Activated T-cell treated with anti-CD3 and anti-CD28 coated beads, Interleukin-2, amount 50 U/mL, for 4 hours (primary cell): ENCODE data around the gene NR1D1. TPM values are rescaled to one million over a fixed set of nuclear protein-coding genes. Genes with fewer than 3 reads are reported as not detected.

ENCODE experiments used
- ATAC-seq, 2 donors: fragments of 200-7000 bp; cut with Tn5 transposase; one replicate each; pipeline ENCODE4 v1.10.0; 2021
- DNase-seq: peaks from one replicate; pipeline ENCODE4 v3.0.0-alpha.2; 2020
- H3K27me3 Mint-ChIP-seq: one replicate; pipeline ENCODE4 v1.8.0; 2021; ENCODE audit warnings: low read depth, mixed read lengths
- H3K36me3 Mint-ChIP-seq: one replicate; pipeline ENCODE4 v1.8.0; 2022; ENCODE audit warnings: mixed read lengths; ENCODE audit not compliant: insufficient read depth
- H3K4me1 Mint-ChIP-seq: one replicate; pipeline ENCODE4 v1.8.0; 2021; ENCODE audit warnings: low read depth, mixed read lengths
- H3K4me3 Mint-ChIP-seq: one replicate; pipeline ENCODE4 v1.8.0; 2021; ENCODE audit warnings: mild to moderate bottlenecking, moderate library complexity, mixed read lengths
- H3K9me3 Mint-ChIP-seq: one replicate; pipeline ENCODE4 v1.8.0; 2021; ENCODE audit warnings: mixed read lengths
- total RNA-seq, 3 donors: library from RNA; stranded (reverse); gene quantifications; one replicate each; pipeline ENCODE4 v1.2.1, GENCODE V29; 2021

NR1D1 gene
- total RNA-seq, 3 donors from 2014 or later: 12.6 to 16.0 (median 13.7) TPM

- Mint-ChIP-seq H3K4me1 (peaks cover 32% of the 10 kb centered on the region), H3K9me3 (no peaks in the 10 kb centered on the region), H3K27me3 (peaks cover 10% of the 10 kb centered on the region), H3K4me3 (peak overlapping the region; percentile 85), H3K36me3 (no peaks in the 10 kb centered on the region)
- DNase-seq (no peak), ATAC-seq (no peak)
These were observed 39.3 kb downstream of the NR1D1 start for GRCh38 chr17:40060887-40061608.

- H3K9me3 Mint-ChIP-seq: no peaks in the 10 kb centered on the region
- no peaks in the 10 kb centered on the region for H3K36me3 Mint-ChIP-seq
- H3K27me3 Mint-ChIP-seq: peaks cover 10% of the 10 kb centered on the region
- DNase-seq: no peak
- no peak for ATAC-seq
- H3K4me3 Mint-ChIP-seq: no peak overlapping the region
- H3K4me1 Mint-ChIP-seq: peaks cover 23% of the 10 kb centered on the region
These were observed 40.5 kb downstream of the NR1D1 start for GRCh38 chr17:40059729-40060475.

- Mint-ChIP-seq H3K9me3 (no peaks in the 10 kb centered on the region), H3K27me3 (peaks cover 10% of the 10 kb centered on the region), H3K36me3 (peaks cover 1% of the 10 kb centered on the region), H3K4me1 (peaks cover 18% of the 10 kb centered on the region), H3K4me3 (no peak overlapping the region)
- DNase-seq (no peak), ATAC-seq (no peak)
These were observed 41.5 kb downstream of the NR1D1 start for GRCh38 chr17:40058865-40059264.

GRCh38 chr17:40058186-40058784 is 42.1 kb downstream of the NR1D1 start:
- Mint-ChIP-seq H3K9me3 (no peaks in the 10 kb centered on the region), H3K36me3 (peaks cover 1% of the 10 kb centered on the region), H3K27me3 (peaks cover 10% of the 10 kb centered on the region), H3K4me1 (peaks cover 17% of the 10 kb centered on the region), H3K4me3 (no peak overlapping the region)
- no peak for ATAC-seq
- no peak for DNase-seq

GRCh38 chr17:40056379-40057015 is 43.9 kb downstream of the NR1D1 start:
- Mint-ChIP-seq H3K9me3 (no peaks in the 10 kb centered on the region), H3K4me3 (no peak overlapping the region), H3K4me1 (peaks cover 10% of the 10 kb centered on the region), H3K27me3 (peaks cover 10% of the 10 kb centered on the region), H3K36me3 (peaks cover 6% of the 10 kb centered on the region)
- ATAC-seq: no peak
- no peak for DNase-seq

Other genes starting within 250 kb of the NR1D1 start
- 100 to 1,000 TPM in 1 of 3 donors, 10 to 100 TPM in 2; 82.3 to 106 (median 91.6) TPM for gene IKZF3, start 236.3 kb downstream of the NR1D1 start, total RNA-seq
- gene ZPBP2, start 232.4 kb downstream of the NR1D1 start, total RNA-seq: under 1 TPM in 2 of 3 donors, not detected in 1; 0.16 to 0.28 TPM
- 1 to 10 TPM; 4.1 to 5.1 (median 4.7) TPM for gene GSDMB, start 182.0 kb downstream of the NR1D1 start, total RNA-seq
- gene ORMDL3, start 173.0 kb downstream of the NR1D1 start, total RNA-seq: 10 to 100 TPM; 48.9 to 71.0 (median 52.1) TPM
- gene LRRC3C, start 172.9 kb downstream of the NR1D1 start, total RNA-seq: not detected
- 1 to 10 TPM in 1 of 3 donors, under 1 TPM in 2; 0.32 to 1.6 (median 0.41) TPM for gene GSDMA, start 137.6 kb downstream of the NR1D1 start, total RNA-seq
- 100 to 1,000 TPM; 276 to 288 (median 280) TPM for gene PSMD3, start 119.8 kb downstream of the NR1D1 start, total RNA-seq
- not detected for gene CSF3, start 85.1 kb downstream of the NR1D1 start, total RNA-seq
- gene MED24, start 46.2 kb downstream of the NR1D1 start, total RNA-seq: 100 to 1,000 TPM; 133 to 140 (median 134) TPM
- gene THRA, start 37.6 kb downstream of the NR1D1 start, total RNA-seq: 10 to 100 TPM in 2 of 3 donors, 1 to 10 TPM in 1; 6.6 to 12.4 (median 10.3) TPM
- gene MSL1, start 21.4 kb upstream of the NR1D1 start, total RNA-seq: 10 to 100 TPM; 63.3 to 68.5 (median 64.1) TPM
- gene CASC3, start 39.9 kb upstream of the NR1D1 start, total RNA-seq: 100 to 1,000 TPM; 100 to 108 (median 103) TPM
- gene RAPGEFL1, start 76.9 kb upstream of the NR1D1 start, total RNA-seq: 1 to 10 TPM; 5.7 to 6.7 (median 6.1) TPM
- gene WIPF2, start 118.7 kb upstream of the NR1D1 start, total RNA-seq: 10 to 100 TPM; 21.3 to 24.6 (median 22.1) TPM
- gene CDC6, start 187.3 kb upstream of the NR1D1 start, total RNA-seq: 10 to 100 TPM; 67.3 to 94.0 (median 83.6) TPM
- gene RARA, start 208.6 kb upstream of the NR1D1 start, total RNA-seq: 10 to 100 TPM; 46.5 to 61.9 (median 48.7) TPM